ENCODE measurements around the gene NFAM1.

GRCh38 chr22:42408810-42409529, 23.2 kb downstream of the NFAM1 start:
- no peak for TF ChIP-seq JUND (IDR thresholded peaks at IDR 0.05)
- no peak for TF ChIP-seq CTCF (IDR thresholded peaks at IDR 0.05 in 2 of 3, conservative IDR thresholded peaks at IDR 0.05 in 1 of 3; ENCODE audit: borderline replicate concordance in 1 of 3, insufficient read depth in 1 of 3, low read depth in 2 of 3, low read length in 2 of 3)
- TF ChIP-seq SRF (IDR thresholded peaks at IDR 0.05; ENCODE audit: low read depth): no peak
- TF ChIP-seq SP1 (IDR thresholded peaks at IDR 0.05; ENCODE audit: low read depth): no peak
- no peak for TF ChIP-seq RAD21 (IDR thresholded peaks at IDR 0.05; ENCODE audit: low read depth)
- no peak for TF ChIP-seq POLR2A (IDR thresholded peaks at IDR 0.05; ENCODE audit: borderline replicate concordance, extremely low read depth, insufficient read depth, insufficient read length)
- no peak for TF ChIP-seq CEBPB (IDR thresholded peaks at IDR 0.05; ENCODE audit: low read depth)
- no peak for TF ChIP-seq MAX (IDR thresholded peaks at IDR 0.05)
- TF ChIP-seq EGR1 (IDR thresholded peaks at IDR 0.05; ENCODE audit: low read depth): no peak
- no peak for TF ChIP-seq EZH2 (IDR thresholded peaks at IDR 0.05)
